Femur (tissue), 1 donor: Measurements from ENCODE around the gene RBM5.

Experiments
- DNase-seq: peaks from one replicate; pipeline ENCODE4 v3.0.0-alpha.2; 2017

RBM5 gene

GRCh38 chr3:50140990-50141389 is 52.3 kb downstream of the RBM5 start:
- no peak for DNase-seq

GRCh38 chr3:50146316-50146901 is 57.7 kb downstream of the RBM5 start:
- DNase-seq: no peak

GRCh38 chr3:50147016-50147415 is 58.3 kb downstream of the RBM5 start:
- no peak for DNase-seq

- DNase-seq: no peak
Observed at GRCh38 chr3:50147447-50147846, 58.7 kb downstream of the RBM5 start.

- DNase-seq: no peak
Observed at GRCh38 chr3:50147861-50148260, 59.1 kb downstream of the RBM5 start.

GRCh38 chr3:50150404-50150750 is 61.7 kb downstream of the RBM5 start:
- no peak for DNase-seq

GRCh38 chr3:50150863-50151686 is 62.4 kb downstream of the RBM5 start:
- DNase-seq: peak; percentile 81

- DNase-seq: no peak
Observed at GRCh38 chr3:50151728-50152127, 63.0 kb downstream of the RBM5 start.

GRCh38 chr3:50153782-50154475 is 65.2 kb downstream of the RBM5 start:
- DNase-seq: no peak

- no peak for DNase-seq
Observed at GRCh38 chr3:50154476-50154839, 65.7 kb downstream of the RBM5 start.

GRCh38 chr3:50154840-50155490 is 66.2 kb downstream of the RBM5 start, which contains the start of gene SEMA3F:
TSS of gene SEMA3F (plus strand) at chr3:50155324. CDS start at chr3:50159623, 4,299 bp downstream.
- DNase-seq: peak; percentile 75

- no peak for DNase-seq
Observed at GRCh38 chr3:50155491-50155878, 66.8 kb downstream of the RBM5 start.

- DNase-seq: no peak
Observed at GRCh38 chr3:50155891-50156290, 67.2 kb downstream of the RBM5 start.

GRCh38 chr3:50156549-50157493 is 68.1 kb downstream of the RBM5 start:
- DNase-seq: peak; percentile 75

GRCh38 chr3:50157827-50158529 is 69.3 kb downstream of the RBM5 start:
- DNase-seq: no peak

GRCh38 chr3:50158530-50159146 is 69.9 kb downstream of the RBM5 start:
- no peak for DNase-seq

GRCh38 chr3:50160561-50160983 is 71.9 kb downstream of the RBM5 start:
- DNase-seq: no peak

- no peak for DNase-seq
Observed at GRCh38 chr3:50161320-50161719, 72.6 kb downstream of the RBM5 start.

- DNase-seq: no peak
Observed at GRCh38 chr3:50162034-50162883, 73.5 kb downstream of the RBM5 start.
